ENCODE measurements around the gene PTPRN2. TPM values are rescaled to one million over a fixed set of nuclear protein-coding genes. Genes with fewer than 3 reads are reported as not detected.

The PTPRN2 gene
- polyA plus RNA-seq, 1 of the 3 experiments (the other 2 are of a cell fraction) = 4.0 TPM

- TF ChIP-seq, protein P1, sequence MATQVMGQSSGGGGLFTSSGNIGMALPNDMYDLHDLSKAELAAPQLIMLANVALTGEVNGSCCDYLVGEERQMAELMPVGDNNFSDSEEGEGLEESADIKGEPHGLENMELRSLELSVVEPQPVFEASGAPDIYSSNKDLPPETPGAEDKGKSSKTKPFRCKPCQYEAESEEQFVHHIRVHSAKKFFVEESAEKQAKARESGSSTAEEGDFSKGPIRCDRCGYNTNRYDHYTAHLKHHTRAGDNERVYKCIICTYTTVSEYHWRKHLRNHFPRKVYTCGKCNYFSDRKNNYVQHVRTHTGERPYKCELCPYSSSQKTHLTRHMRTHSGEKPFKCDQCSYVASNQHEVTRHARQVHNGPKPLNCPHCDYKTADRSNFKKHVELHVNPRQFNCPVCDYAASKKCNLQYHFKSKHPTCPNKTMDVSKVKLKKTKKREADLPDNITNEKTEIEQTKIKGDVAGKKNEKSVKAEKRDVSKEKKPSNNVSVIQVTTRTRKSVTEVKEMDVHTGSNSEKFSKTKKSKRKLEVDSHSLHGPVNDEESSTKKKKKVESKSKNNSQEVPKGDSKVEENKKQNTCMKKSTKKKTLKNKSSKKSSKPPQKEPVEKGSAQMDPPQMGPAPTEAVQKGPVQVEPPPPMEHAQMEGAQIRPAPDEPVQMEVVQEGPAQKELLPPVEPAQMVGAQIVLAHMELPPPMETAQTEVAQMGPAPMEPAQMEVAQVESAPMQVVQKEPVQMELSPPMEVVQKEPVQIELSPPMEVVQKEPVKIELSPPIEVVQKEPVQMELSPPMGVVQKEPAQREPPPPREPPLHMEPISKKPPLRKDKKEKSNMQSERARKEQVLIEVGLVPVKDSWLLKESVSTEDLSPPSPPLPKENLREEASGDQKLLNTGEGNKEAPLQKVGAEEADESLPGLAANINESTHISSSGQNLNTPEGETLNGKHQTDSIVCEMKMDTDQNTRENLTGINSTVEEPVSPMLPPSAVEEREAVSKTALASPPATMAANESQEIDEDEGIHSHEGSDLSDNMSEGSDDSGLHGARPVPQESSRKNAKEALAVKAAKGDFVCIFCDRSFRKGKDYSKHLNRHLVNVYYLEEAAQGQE (IDR thresholded peaks at IDR 0.05; ENCODE audit: low read depth, low read length) = no peak
- TF ChIP-seq MXI1 (IDR thresholded peaks at IDR 0.05; ENCODE audit: low read depth, low read length) (no peak), RCOR1 (IDR thresholded peaks at IDR 0.05; ENCODE audit: low read length) (no peak), EZH2phosphoT487 (IDR thresholded peaks at IDR 0.05; ENCODE audit: borderline replicate concordance, low read depth) (no peak), GABPA (IDR thresholded peaks at IDR 0.05; ENCODE audit: low read depth) (no peak), TEAD4 (IDR thresholded peaks at IDR 0.05; ENCODE audit: borderline replicate concordance, insufficient read depth) (no peak), FOSL2 (IDR thresholded peaks at IDR 0.05; ENCODE audit: borderline replicate concordance, low read depth) (no peak), GATA2 (CRISPR knock-in tag; IDR thresholded peaks at IDR 0.05) (no peak)
These were observed 961.5 kb downstream of the PTPRN2 start (continued) for GRCh38 chr7:157625973-157626742.

DNA sequence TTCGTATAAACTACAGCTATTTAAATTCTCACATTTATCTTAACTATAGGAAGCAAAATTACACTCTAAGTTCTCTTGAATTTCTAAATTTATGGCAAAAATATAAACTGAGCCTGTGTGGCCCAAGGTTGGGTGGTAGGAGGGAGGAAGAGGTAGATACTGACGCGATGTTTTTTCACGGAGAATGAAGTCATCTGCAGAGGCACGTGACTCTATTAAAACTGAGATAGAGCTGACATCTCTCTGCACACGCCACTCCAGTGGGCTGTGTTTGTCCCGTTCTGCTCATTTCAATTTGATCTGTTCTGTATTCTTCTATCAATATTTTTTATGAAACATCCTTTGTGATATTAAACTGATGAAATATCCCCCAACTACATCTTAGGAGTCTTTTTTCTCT lies 964.1 kb downstream of the PTPRN2 start:
- 80% methylated on average over 7 of the region's 7 CpGs for WGBS (ENCODE audit: low lambda C conversion rate)
- Histone ChIP-seq H3K27ac (ENCODE audit: low read depth in 2 of 2, low read length in 1 of 2) (no peak overlapping the region), H2AFZ (ENCODE audit: low read depth) (no peak overlapping the region), H3K27me3 (ENCODE audit: insufficient read depth) (no peaks in the 10 kb centered on the region), H3K4me2 (no peak overlapping the region), H3K9me3 (no peaks in the 10 kb centered on the region), H3K4me3 (ENCODE audit: low read depth in 2 of 2, low read length in 1 of 2) (no peak overlapping the region), H4K20me1 (ENCODE audit: insufficient read depth) (no peaks in the 10 kb centered on the region), H3K4me1 (ENCODE audit: control insufficient read depth in 1 of 2, insufficient read depth in 2 of 2, low read depth in 1 of 2, low read length in 1 of 2) (no peaks in the 10 kb centered on the region), H3F3A (replicated peaks; ENCODE audit: insufficient read depth) (no peaks in the 10 kb centered on the region), H3K9ac (no peak overlapping the region), H3K79me2 (ENCODE audit: insufficient read depth) (no peaks in the 10 kb centered on the region), H3K9me2 (no peaks in the 10 kb centered on the region), H3K36me3 (replicated peaks in 1 of 2; ENCODE audit: control insufficient read depth in 1 of 2, insufficient read depth in 2 of 2, low read length in 1 of 2) (no peaks in the 10 kb centered on the region)
- CTCF ChIA-PET = no interaction called here
- TF ChIP-seq, protein P2, sequence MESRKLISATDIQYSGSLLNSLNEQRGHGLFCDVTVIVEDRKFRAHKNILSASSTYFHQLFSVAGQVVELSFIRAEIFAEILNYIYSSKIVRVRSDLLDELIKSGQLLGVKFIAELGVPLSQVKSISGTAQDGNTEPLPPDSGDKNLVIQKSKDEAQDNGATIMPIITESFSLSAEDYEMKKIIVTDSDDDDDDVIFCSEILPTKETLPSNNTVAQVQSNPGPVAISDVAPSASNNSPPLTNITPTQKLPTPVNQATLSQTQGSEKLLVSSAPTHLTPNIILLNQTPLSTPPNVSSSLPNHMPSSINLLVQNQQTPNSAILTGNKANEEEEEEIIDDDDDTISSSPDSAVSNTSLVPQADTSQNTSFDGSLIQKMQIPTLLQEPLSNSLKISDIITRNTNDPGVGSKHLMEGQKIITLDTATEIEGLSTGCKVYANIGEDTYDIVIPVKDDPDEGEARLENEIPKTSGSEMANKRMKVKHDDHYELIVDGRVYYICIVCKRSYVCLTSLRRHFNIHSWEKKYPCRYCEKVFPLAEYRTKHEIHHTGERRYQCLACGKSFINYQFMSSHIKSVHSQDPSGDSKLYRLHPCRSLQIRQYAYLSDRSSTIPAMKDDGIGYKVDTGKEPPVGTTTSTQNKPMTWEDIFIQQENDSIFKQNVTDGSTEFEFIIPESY (IDR thresholded peaks at IDR 0.05; ENCODE audit: borderline replicate concordance, low read depth) = no peak
- TF ChIP-seq EP300 (IDR thresholded peaks at IDR 0.05; ENCODE audit: borderline replicate concordance in 1 of 2, low read depth in 1 of 2, low read length in 1 of 2) (no peak), TCF12 (IDR thresholded peaks at IDR 0.05) (no peak), GABPA (IDR thresholded peaks at IDR 0.05; ENCODE audit: low read depth) (no peak)
- TF ChIP-seq, protein P3, sequence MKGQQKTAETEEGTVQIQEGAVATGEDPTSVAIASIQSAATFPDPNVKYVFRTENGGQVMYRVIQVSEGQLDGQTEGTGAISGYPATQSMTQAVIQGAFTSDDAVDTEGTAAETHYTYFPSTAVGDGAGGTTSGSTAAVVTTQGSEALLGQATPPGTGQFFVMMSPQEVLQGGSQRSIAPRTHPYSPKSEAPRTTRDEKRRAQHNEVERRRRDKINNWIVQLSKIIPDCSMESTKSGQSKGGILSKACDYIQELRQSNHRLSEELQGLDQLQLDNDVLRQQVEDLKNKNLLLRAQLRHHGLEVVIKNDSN (IDR thresholded peaks at IDR 0.05; ENCODE audit: borderline replicate concordance, low read depth) = no peak
- TF ChIP-seq, protein P4, sequence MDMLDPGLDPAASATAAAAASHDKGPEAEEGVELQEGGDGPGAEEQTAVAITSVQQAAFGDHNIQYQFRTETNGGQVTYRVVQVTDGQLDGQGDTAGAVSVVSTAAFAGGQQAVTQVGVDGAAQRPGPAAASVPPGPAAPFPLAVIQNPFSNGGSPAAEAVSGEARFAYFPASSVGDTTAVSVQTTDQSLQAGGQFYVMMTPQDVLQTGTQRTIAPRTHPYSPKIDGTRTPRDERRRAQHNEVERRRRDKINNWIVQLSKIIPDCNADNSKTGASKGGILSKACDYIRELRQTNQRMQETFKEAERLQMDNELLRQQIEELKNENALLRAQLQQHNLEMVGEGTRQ (IDR thresholded peaks at IDR 0.05; ENCODE audit: borderline replicate concordance, low read depth, low read length) = no peak
- no peak for DNase-seq
- POLR2A ChIA-PET = no interaction called here
